Peyer's patch (tissue), 4 donors: ENCODE data around the gene PHF23.

Experiments
- CTCF ChIP-seq, 6 experiments: fragments of 450-650 bp in 4 of 6; fragments of 200-600 bp in 2 of 6; sonication (generic) in 1 of 6; IDR thresholded peaks; one replicate each; pipeline ENCODE4 v1.5.1; 2017 to 2019; ENCODE audit warnings: antibody characterized with exemption in 6 of 6, mild to moderate bottlenecking in 3 of 6, moderate library complexity in 1 of 6
- POLR2A ChIP-seq, 2 donors: fragments of 450-650 bp; IDR thresholded peaks; one replicate each; pipeline ENCODE4 v1.5.1; 2017; ENCODE audit warnings: antibody characterized with exemption in 2 of 2, mild to moderate bottlenecking in 2 of 2, moderate library complexity in 2 of 2

- TF ChIP-seq CTCF (IDR thresholded peaks at IDR 0.05) = no peak
- TF ChIP-seq POLR2A (IDR thresholded peaks at IDR 0.05) = no peak
Measured at GRCh38 chr17:7203391-7203790, 35.9 kb downstream of the PHF23 start.
